ENCODE results near the gene MPRIP. TPM values are rescaled to one million over a fixed set of nuclear protein-coding genes. Genes with fewer than 3 reads are reported as not detected.

The MPRIP gene
- total RNA-seq, 6 experiments from 2014 or later = 39.0 to 97.6 (median 76.7) TPM

- TF ChIP-seq, protein P1, sequence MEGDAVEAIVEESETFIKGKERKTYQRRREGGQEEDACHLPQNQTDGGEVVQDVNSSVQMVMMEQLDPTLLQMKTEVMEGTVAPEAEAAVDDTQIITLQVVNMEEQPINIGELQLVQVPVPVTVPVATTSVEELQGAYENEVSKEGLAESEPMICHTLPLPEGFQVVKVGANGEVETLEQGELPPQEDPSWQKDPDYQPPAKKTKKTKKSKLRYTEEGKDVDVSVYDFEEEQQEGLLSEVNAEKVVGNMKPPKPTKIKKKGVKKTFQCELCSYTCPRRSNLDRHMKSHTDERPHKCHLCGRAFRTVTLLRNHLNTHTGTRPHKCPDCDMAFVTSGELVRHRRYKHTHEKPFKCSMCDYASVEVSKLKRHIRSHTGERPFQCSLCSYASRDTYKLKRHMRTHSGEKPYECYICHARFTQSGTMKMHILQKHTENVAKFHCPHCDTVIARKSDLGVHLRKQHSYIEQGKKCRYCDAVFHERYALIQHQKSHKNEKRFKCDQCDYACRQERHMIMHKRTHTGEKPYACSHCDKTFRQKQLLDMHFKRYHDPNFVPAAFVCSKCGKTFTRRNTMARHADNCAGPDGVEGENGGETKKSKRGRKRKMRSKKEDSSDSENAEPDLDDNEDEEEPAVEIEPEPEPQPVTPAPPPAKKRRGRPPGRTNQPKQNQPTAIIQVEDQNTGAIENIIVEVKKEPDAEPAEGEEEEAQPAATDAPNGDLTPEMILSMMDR (IDR thresholded peaks at IDR 0.05) = no peak
- TF ChIP-seq POLR2A (IDR thresholded peaks at IDR 0.05) = no peak
- WGBS (ENCODE audit: insufficient coverage, low coverage, low lambda C conversion rate, missing lambda C conversion rate) = no CpG with 5 or more reads among the region's 4 CpGs
- peaks cover 0 to 68% (median 13%) of the 10 kb centered on the region in 4 donors for H3K36me3 ChIP-seq
- no peaks in the 10 kb centered on the region for H3K27me3 ChIP-seq
- H3K27ac ChIP-seq = no peak overlapping the region
- H3K9me3 ChIP-seq = no peaks in the 10 kb centered on the region
- intact Hi-C loops (cut with DNase I) = no loop called here
- no peaks in the 10 kb centered on the region for H3K4me1 ChIP-seq
- ATAC-seq = no peak
- peak in 1 of 3 donors; percentile 44 for DNase-seq
- H3K4me3 ChIP-seq = no peak overlapping the region
Observed at GRCh38 chr17:17144061-17144460, 101.8 kb downstream of the MPRIP start.

- DNase-seq (peak in 1 of 3 donors; percentile 28), ATAC-seq (no peak)
- intact Hi-C loops (cut with DNase I) = no loop called here
- H3K36me3 ChIP-seq = peaks cover 0 to 63% (median 10%) of the 10 kb centered on the region in 4 donors
- no peaks in the 10 kb centered on the region for H3K9me3 ChIP-seq
- TF ChIP-seq POLR2A (IDR thresholded peaks at IDR 0.05) = no peak
- TF ChIP-seq, protein P1 (IDR thresholded peaks at IDR 0.05) = no peak
- H3K27ac ChIP-seq = no peak overlapping the region
- no peak overlapping the region for H3K4me3 ChIP-seq
- H3K4me1 ChIP-seq = no peaks in the 10 kb centered on the region
- WGBS (ENCODE audit: insufficient coverage, low coverage, low lambda C conversion rate, missing lambda C conversion rate) = 69% methylated on average over 5 of the region's 13 CpGs
- H3K27me3 ChIP-seq = no peaks in the 10 kb centered on the region
Observed at GRCh38 chr17:17144916-17145665, 102.8 kb downstream of the MPRIP start.

- WGBS (ENCODE audit: insufficient coverage, low coverage, low lambda C conversion rate, missing lambda C conversion rate) = 83% methylated on average over 5 of the region's 14 CpGs
Observed at GRCh38 chr17:17146786-17147406, 104.6 kb downstream of the MPRIP start.

DNA sequence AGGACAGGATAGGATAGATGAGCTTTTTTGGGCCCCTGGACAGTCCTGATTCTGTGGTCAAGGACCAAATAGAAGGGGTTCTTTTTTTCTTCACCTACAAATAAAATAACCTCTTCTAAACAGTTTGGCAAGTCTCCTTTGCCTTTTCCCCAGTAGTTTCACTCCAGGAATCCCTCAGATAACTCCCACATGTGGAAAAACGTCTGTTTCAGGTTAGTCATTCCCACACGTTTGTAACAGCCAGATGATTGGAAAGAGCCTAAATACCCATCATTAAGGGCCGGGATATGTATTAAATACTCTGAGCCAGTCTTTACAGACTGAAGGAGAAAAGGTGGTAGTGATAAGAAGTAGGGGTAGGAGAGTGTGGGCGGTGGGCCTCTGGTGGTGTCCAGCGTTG, 105.6 kb downstream of the MPRIP start:
- TF ChIP-seq POLR2A (IDR thresholded peaks at IDR 0.05) = no peak
- TF ChIP-seq, protein P1 (IDR thresholded peaks at IDR 0.05) = no peak
- peaks cover 0 to 50% (median 5%) of the 10 kb centered on the region in 4 donors for H3K36me3 ChIP-seq
- H3K9me3 ChIP-seq = no peaks in the 10 kb centered on the region
- no peaks in the 10 kb centered on the region for H3K27me3 ChIP-seq
- H3K27ac ChIP-seq = no peak overlapping the region
- 86% methylated on average over 5 of the region's 5 CpGs for WGBS (ENCODE audit: insufficient coverage, low coverage, low lambda C conversion rate, missing lambda C conversion rate)
- no peak for ATAC-seq
- H3K4me3 ChIP-seq = no peak overlapping the region
- intact Hi-C loops (cut with DNase I) = no loop called here
- DNase-seq = no peak
- peaks cover 0 to 18% (median 9%) of the 10 kb centered on the region in 4 donors for H3K4me1 ChIP-seq

More at GRCh38 chr17:17146786-17147406, 104.6 kb downstream of the MPRIP start:
- peak; percentile 44 to 63 (median 52) for ATAC-seq
- no peak for TF ChIP-seq POLR2A (IDR thresholded peaks at IDR 0.05)
- TF ChIP-seq, protein P1 (IDR thresholded peaks at IDR 0.05) = peak; percentile 29 to 39 (median 36)
- Histone ChIP-seq H3K4me1 (peaks cover 0 to 10% (median 7%) of the 10 kb centered on the region in 4 donors), H3K4me3 (no peak overlapping the region), H3K9me3 (no peaks in the 10 kb centered on the region), H3K27ac (no peak overlapping the region), H3K36me3 (peaks cover 0 to 58% (median 5%) of the 10 kb centered on the region in 4 donors), H3K27me3 (no peaks in the 10 kb centered on the region)
- intact Hi-C loops (cut with DNase I) = no loop called here
- DNase-seq = no peak
